ENCODE data around the gene HMG20A. TPM values are rescaled to one million over a fixed set of nuclear protein-coding genes. Genes with fewer than 3 reads are reported as not detected.

The HMG20A gene
- 10 to 100 TPM; 26.2 to 30.5 (median 28.4) TPM for total RNA-seq

- no peak for TF ChIP-seq CTCF (IDR thresholded peaks at IDR 0.05; ENCODE audit: low read depth)
Observed at GRCh38 chr15:77420610-77421369, at the start of gene HMG20A. HMG20A (plus strand) TSS chr15:77420888; CDS start chr15:77458408, 37,520 bp downstream.

GRCh38 chr15:77371850-77372563, 48.7 kb upstream of the HMG20A start:
- TF ChIP-seq CTCF (IDR thresholded peaks at IDR 0.05; ENCODE audit: low read depth): no peak

- TF ChIP-seq CTCF (IDR thresholded peaks at IDR 0.05; ENCODE audit: low read depth): no peak
Observed at GRCh38 chr15:77373441-77373840, 47.2 kb upstream of the HMG20A start.

GRCh38 chr15:77375133-77375532, 45.6 kb upstream of the HMG20A start:
- no peak for TF ChIP-seq CTCF (IDR thresholded peaks at IDR 0.05; ENCODE audit: low read depth)

- no peak for TF ChIP-seq CTCF (IDR thresholded peaks at IDR 0.05; ENCODE audit: low read depth)
Observed at GRCh38 chr15:77376770-77377169, 43.9 kb upstream of the HMG20A start.

- no peak for TF ChIP-seq CTCF (IDR thresholded peaks at IDR 0.05; ENCODE audit: low read depth)
Observed at GRCh38 chr15:77380033-77380432, 40.7 kb upstream of the HMG20A start.

- no peak for TF ChIP-seq CTCF (IDR thresholded peaks at IDR 0.05; ENCODE audit: low read depth)
Observed at GRCh38 chr15:77384086-77384485, 36.6 kb upstream of the HMG20A start.

All from subcutaneous adipose tissue (tissue), 4 donors.